A549 treated with Hydrocortisone at 1 μM for 4 hours (cell line): ENCODE data around the gene SLC25A22. TPM values are rescaled to one million over a fixed set of nuclear protein-coding genes. Genes with fewer than 3 reads are reported as not detected.

Experiments used
- total RNA-seq: library from RNA; stranded (reverse); fragments of 200-300 nt; extraction: Qiagen RNA extraction; gene quantifications from 5 replicates; pipeline ENCODE4 v1.2.3, GENCODE V29; 2022

Gene SLC25A22
- 27.4 to 34.4 TPM (median 31.1 TPM) in 5 replicates for total RNA-seq

GRCh38 chr11:798093-798713 is at the start of gene SLC25A22:
TSS of gene SLC25A22 (minus strand) at chr11:798281. CDS start at chr11:795006, 3,275 bp downstream.

GRCh38 chr11:842370-843002 is 44.4 kb upstream of the SLC25A22 start, which contains the start of the genes POLR2L and TSPAN4:
TSS of gene POLR2L (minus strand) at chr11:842529. CDS start at chr11:842508, 21 bp downstream.
TSS of gene TSPAN4 (plus strand) at chr11:842852. CDS start at chr11:850305, 7,453 bp downstream.

GRCh38 chr11:832529-833113 is 34.5 kb upstream of the SLC25A22 start, which contains the start of gene CD151:
TSS of gene CD151 (plus strand) at chr11:832952. CDS start at chr11:836070, 3,118 bp downstream.

GRCh38 chr11:827897-828192 is 29.8 kb upstream of the SLC25A22 start, which contains the start of gene CRACR2B:
TSS of gene CRACR2B (plus strand) at chr11:827919. CDS start at chr11:828608, 689 bp downstream.

GRCh38 chr11:818396-819128 is 20.5 kb upstream of the SLC25A22 start, which contains the start of gene PNPLA2:
TSS of gene PNPLA2 (plus strand) at chr11:818914. CDS start at chr11:819719, 805 bp downstream.

GRCh38 chr11:809287-810039 is 11.4 kb upstream of the SLC25A22 start, which contains the start of gene RPLP2:
TSS of gene RPLP2 (plus strand) at chr11:809967. CDS start at chr11:810235, 268 bp downstream.

GRCh38 chr11:789943-790342 is 8.1 kb downstream of the SLC25A22 start, which contains the start of gene CEND1:
TSS of gene CEND1 (minus strand) at chr11:790090. CDS start at chr11:788576, 1,514 bp downstream.

GRCh38 chr11:777288-778255 is 20.5 kb downstream of the SLC25A22 start, which contains the start of gene GATD1:
TSS of gene GATD1 (minus strand) at chr11:777487. CDS start at chr11:777462, 25 bp downstream.

GRCh38 chr11:747158-748006 is 50.7 kb downstream of the SLC25A22 start, which contains the start of gene TALDO1:
TSS of gene TALDO1 (plus strand) at chr11:747464. CDS start at chr11:747482, 18 bp downstream.

Other genes starting within 250 kb of the SLC25A22 start
- gene LMNTD2, start 237.5 kb downstream of the SLC25A22 start, total RNA-seq: 1.9 to 2.8 TPM (median 2.7 TPM) in 5 replicates
- 50.5 to 64.1 TPM (median 51.3 TPM) in 5 replicates for gene RASSF7, start 237.3 kb downstream of the SLC25A22 start, total RNA-seq
- gene PHRF1, start 221.8 kb downstream of the SLC25A22 start, total RNA-seq: 34.9 to 36.8 TPM (median 35.7 TPM) in 5 replicates
- gene IRF7, start 182.3 kb downstream of the SLC25A22 start, total RNA-seq: 6.2 to 7.7 TPM (median 6.8 TPM) in 5 replicates
- gene CDHR5, start 173.3 kb downstream of the SLC25A22 start, total RNA-seq: 0.03 to 0.13 TPM (median 0.03 TPM) in 3 of 5 replicates, not detected in the others
- not detected in 5 replicates for gene SCT, start 171.1 kb downstream of the SLC25A22 start, total RNA-seq
- 0.10 to 0.31 TPM (median 0.22 TPM) in 5 replicates for gene DRD4, start 161.0 kb downstream of the SLC25A22 start, total RNA-seq
- 29.4 to 37.4 TPM (median 34.6 TPM) in 5 replicates for gene DEAF1, start 103.1 kb downstream of the SLC25A22 start, total RNA-seq
- gene TMEM80, start 102.5 kb downstream of the SLC25A22 start, total RNA-seq: 8.8 to 11.2 TPM (median 11.0 TPM) in 5 replicates
- gene EPS8L2, start 92.0 kb downstream of the SLC25A22 start, total RNA-seq: 86.6 to 123 TPM (median 114 TPM) in 5 replicates
- gene TALDO1, start 50.8 kb downstream of the SLC25A22 start, total RNA-seq: 392 to 415 TPM (median 399 TPM) in 5 replicates
- 37.2 to 46.9 TPM (median 43.5 TPM) in 5 replicates for gene GATD1, start 20.8 kb downstream of the SLC25A22 start, total RNA-seq
- 1.4 to 2.8 TPM (median 2.4 TPM) in 5 replicates for gene CEND1, start 8.2 kb downstream of the SLC25A22 start, total RNA-seq
- 10.1 to 14.2 TPM (median 13.5 TPM) in 5 replicates for gene PIDD1, start 7.0 kb upstream of the SLC25A22 start, total RNA-seq
- gene RPLP2, start 11.7 kb upstream of the SLC25A22 start, total RNA-seq: 1,408 to 2,641 TPM (median 2,478 TPM) in 5 replicates
- 37.4 to 59.4 TPM (median 57.4 TPM) in 5 replicates for gene PNPLA2, start 20.6 kb upstream of the SLC25A22 start, total RNA-seq
- gene CRACR2B, start 29.6 kb upstream of the SLC25A22 start, total RNA-seq: 3.0 to 6.3 TPM (median 5.7 TPM) in 5 replicates
- 809 to 892 TPM (median 846 TPM) in 5 replicates for gene CD151, start 34.7 kb upstream of the SLC25A22 start, total RNA-seq
- gene POLR2L, start 44.2 kb upstream of the SLC25A22 start, total RNA-seq: 474 to 756 TPM (median 614 TPM) in 5 replicates
- 139 to 194 TPM (median 190 TPM) in 5 replicates for gene TSPAN4, start 44.6 kb upstream of the SLC25A22 start, total RNA-seq
- gene CHID1, start 112.5 kb upstream of the SLC25A22 start, total RNA-seq: 69.2 to 82.1 TPM (median 73.1 TPM) in 5 replicates
- 31.5 to 37.2 TPM (median 34.2 TPM) in 5 replicates for gene AP2A2, start 127.6 kb upstream of the SLC25A22 start, total RNA-seq
- gene MUC6, start 238.4 kb upstream of the SLC25A22 start, total RNA-seq: not detected in 5 replicates